Stimulated activated CD4-positive, alpha-beta T cell treated with anti-CD3 and anti-CD28 coated beads, Interleukin-1b, Interleukin-23, amount 100 ng/mL, for 1 hour (primary cell): ENCODE measurements around the gene SUDS3.
"Not testable (repeated sequence)": the region's sequence is repeated elsewhere in the genome, so short reads cannot be mapped to it uniquely, and the experiment has no call there.

Experiments
- DNase-seq, 2 donors: peaks; one replicate each; pipeline ENCODE4 v3.0.0-alpha.2; 2020; ENCODE audit warnings: low read depth in 2 of 2

The SUDS3 gene, protein sequence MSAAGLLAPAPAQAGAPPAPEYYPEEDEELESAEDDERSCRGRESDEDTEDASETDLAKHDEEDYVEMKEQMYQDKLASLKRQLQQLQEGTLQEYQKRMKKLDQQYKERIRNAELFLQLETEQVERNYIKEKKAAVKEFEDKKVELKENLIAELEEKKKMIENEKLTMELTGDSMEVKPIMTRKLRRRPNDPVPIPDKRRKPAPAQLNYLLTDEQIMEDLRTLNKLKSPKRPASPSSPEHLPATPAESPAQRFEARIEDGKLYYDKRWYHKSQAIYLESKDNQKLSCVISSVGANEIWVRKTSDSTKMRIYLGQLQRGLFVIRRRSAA

DNA sequence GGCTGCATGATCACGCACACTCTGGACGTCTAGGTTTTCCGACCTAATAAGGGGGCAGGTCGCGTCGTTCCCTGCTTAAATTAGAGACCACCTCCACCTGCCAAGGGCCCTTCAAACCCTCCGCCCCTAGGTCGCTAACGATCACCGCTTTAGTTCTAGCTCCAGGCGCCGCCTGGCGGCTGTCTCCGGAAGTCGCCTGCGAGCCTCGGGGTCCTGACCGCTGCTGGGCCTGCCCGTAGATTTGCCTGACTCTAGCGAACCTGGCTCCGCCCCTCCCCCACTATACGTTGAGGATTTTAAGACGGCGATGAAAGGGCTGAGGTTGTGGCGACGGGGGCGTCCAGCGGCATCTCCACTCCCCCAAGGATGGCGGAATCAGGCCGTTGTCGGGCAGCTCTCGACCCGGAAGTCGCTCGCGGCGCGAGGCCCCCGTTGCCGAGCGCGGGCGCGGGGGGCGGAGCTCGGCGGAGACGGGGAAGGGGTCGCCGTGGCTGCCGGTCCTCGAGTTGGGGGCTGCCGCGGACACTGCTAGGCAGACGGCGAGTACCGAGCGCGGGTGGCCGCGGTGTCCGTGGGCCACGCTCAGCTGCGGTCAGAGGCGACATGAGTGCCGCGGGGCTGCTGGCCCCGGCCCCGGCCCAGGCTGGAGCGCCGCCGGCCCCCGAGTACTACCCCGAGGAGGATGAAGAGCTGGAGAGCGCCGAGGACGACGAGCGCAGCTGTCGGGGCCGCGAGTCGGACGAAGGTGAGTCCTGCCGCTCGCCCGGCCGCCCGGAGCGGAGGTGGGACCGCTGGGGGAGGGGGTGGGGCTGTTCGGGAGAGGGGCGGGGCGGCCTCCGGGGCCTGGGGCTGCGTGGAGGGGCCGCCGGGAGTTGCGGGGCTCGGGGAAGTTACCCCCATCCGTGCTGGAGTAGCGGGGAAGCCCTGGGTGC is at the start of gene SUDS3:
Gene SUDS3 (plus strand): TSS at position 467 of the 932 bp plus-strand sequence. CDS start 137 bp downstream, at position 604.
- peak; percentile 88 to 95 for DNase-seq

DNA sequence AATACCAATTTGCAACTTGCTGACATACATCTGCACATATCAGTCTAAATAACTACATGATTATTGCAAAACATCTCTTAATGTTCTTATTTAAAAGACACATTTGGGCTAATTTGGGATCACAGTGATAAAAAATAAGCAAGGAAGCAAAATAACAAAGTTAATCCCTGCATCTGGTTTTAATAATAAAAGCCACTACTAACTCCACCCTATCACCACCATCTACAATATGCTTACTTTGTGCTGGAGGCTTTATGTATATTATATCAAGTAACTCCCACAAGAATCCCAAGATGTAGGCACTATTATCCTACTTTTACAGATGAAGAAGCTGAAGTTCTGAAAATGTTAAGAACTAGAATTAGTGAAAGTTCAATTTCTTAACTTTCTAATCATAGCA is 49.4 kb upstream of the SUDS3 start:
- no peak for DNase-seq

DNA sequence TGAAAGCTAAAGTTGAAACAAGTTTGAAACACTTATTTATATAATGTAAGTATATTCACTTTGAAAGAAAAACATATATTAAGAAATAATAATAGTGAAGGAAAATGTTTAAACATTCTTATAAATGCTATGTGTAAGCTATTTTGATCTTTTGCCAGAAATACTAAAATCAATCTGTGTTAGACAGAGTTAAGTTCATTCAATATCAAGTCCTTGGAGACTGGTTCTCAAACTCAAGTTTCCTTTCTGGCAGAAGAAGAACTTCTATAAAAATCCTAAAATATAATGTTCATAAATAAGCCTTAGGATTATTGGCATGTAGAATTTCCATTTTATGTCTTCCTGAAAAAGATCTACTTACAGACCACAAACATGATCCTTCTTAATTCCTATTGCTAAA is 49.0 kb upstream of the SUDS3 start:
- DNase-seq, result no peak

DNA sequence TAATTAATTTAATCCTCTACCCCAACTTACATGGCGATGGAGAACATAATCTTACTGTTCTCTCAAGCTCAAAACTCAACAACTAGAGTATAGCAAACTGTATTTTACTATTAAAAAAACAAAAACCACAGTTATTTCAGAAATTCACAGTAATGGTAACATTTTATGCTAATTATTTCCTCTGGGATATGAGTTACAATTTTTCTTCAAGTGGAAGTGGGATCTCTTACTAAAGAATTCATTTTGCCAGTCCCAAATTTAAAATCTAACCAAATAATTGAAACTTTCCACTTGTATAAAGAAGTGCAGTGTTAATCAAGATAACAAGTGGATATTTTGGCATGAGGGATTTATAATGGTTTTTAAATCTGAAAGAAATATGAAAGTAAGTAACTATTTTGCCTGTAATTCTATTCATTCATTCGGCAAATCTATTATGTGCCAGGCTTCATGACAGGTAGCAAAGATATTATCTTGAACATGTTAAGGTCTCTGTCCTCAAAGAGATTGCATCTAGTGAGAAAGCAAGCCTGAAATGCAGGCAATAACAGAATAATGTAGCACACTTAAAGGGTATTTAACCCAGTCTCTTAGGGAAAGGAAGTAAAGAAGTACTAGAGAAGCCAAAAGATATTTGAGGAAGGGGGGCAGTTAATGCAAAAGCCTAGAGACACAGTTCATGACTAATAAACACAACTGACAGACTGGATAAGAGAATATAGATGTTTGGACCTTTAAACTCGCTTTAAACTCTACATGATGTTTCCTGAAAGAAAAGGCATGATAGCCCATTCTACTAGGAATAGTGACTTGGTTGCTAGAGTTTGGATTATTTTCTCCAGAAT is 47.6 kb upstream of the SUDS3 start:
- DNase-seq, result no peak

DNA sequence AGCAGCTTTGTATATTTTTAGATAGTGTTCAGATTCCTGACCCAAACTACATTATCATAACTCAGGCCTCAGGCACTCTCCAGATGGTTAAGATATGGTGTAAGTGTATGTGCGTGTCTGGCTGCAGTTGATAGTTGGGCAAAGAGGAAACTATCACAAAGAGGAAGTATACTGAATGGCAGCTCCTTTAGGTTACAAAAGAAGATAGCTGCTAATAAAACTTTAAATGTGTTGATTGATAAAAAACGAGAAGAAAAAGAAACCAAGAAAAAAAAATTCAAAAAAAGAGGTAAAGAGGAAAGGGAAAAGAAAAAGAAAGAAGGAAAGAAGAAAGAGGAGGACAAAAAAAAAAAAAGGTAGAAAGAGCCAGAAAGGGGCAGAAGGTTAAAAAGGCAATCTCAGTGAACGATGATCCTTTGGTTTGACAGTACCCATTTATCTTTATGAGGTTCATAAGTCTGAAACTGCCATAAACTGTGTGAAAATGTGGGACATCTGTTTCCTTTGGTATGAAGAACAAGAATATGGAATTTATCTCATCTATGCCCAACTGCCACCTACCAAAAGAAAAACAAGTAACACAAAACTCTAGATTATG is 45.8 kb upstream of the SUDS3 start:
- no peak for DNase-seq

DNA sequence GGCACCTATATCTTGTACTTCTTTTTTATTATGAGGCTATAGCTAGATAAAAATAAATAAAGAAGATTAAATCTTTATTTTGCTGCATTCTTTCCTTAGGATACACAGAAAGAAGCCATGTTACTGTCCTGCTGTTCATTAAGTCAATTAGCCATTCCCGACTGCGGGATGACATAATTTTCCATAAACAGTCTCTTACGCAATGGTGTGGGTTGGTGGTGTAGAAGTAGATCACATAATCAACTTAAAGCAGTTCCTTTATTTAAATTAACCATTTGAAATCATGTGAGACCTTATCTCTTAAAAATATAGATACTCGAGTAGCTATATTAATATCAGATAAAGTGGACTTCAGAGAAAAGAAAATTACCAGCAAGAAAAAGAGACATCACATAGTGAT is 43.8 kb upstream of the SUDS3 start:
- no peak for DNase-seq

DNA sequence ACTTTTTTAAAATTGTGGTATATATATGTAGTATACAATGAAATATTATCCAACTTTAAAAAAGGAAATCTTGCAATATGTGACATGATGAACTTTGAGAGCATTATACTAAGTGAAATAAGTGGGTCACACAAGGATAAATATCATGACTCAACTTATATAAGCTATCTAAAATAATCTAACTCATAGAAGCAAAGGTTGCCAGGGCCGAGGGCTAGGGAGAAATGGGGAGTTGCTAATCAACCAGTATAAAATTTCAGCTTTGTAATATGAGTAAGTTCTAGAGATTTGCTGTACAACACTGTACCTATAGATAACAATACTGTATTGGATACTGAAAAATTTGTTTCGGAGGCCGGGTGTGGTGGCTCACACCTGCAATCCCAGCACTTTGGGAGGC is 42.1 kb upstream of the SUDS3 start:
- no peak for DNase-seq

DNA sequence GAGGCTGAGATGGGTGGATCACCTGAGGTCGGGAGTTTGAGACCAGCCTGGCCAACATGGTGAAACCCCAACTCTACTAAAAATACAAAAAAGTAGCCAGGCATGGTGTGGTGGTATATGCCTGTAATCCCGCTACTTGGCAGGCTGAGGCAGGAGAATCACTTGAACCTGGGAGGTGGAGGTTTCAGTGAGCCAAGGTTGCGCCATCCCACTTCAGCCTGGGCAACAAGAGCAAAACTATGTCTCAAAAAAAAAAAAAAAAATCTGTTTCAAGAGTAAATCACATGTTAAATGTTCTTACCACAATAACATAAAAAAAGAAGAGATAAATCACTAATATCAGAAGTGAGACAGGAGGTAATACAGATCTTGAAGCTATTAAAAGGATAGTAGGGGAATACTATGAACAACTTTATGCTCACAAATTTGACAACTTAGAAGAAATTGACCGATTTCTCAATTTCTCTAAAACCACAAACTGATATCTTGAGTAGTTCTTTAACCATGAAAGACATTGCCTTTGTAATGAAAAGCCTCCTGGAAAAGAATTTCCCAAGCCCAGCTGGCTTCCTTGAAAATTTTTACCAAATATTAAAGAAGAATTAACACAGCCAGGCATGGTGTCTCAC is 41.3 kb upstream of the SUDS3 start:
- DNase-seq, result no peak

DNA sequence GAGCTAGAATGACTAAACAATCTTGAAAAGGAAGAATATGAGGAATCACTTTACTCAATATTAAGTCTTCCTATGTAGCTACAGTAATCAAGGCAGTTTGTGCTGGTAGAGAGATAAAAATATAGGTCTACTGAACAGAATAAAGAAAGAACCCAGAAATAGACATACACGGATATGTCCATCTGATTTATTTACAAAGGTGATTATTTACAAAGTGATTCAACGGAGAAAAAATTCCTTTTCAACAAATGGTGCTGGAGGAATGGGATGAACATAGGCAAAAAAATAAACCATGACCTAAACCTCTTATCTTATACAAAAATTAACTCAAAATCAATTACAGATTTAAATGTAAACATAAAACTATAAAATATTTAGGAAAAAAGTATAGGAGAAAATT is 40.2 kb upstream of the SUDS3 start:
- DNase-seq, result no peak

DNA sequence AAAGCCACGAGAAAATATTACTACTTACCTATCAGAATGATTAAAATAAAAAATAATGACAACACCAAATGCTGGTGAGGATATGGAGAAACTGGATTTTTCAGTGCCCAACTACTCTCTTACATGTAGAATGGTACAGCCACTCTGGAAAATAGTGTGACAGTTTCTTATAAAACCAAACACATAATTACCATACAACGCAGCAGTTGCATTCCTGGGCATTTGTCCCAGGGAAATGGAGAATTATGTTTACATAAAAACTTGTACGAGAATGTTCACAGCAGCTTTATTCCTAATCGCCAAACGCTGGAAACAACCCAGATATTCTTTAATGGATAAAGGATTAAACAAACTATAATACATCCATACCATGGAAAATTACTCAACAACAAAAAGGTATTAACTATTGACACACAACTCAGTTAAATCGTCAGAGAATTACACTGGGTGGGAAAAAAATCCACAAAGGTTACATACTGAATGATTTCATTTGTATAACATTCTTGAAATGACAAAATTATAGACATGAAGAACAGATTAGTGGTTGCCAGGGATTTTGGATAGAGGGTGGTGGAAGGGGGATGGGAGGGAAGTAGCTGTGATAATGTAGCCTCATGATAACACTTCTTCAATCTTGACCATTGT is 39.0 kb upstream of the SUDS3 start:
- no peak for DNase-seq

DNA sequence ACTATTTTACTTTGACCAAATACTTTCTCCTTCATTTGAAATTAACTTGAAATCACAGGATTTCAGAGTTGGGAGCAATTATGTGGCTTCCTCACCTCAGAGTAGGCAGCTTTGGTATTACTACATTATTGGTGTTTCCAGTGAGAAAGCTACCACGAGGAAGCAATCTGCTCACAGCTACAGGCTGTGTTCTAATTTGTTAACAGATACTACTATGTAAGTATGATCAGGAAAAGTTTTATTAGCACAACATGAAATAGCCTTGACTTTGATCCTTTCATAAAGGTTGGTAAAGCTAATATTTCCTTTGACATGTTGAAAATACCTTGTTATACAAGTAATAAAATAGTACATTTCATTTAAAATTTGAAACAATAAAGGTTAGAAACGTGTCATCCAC is 34.3 kb upstream of the SUDS3 start:
- no peak for DNase-seq

DNA sequence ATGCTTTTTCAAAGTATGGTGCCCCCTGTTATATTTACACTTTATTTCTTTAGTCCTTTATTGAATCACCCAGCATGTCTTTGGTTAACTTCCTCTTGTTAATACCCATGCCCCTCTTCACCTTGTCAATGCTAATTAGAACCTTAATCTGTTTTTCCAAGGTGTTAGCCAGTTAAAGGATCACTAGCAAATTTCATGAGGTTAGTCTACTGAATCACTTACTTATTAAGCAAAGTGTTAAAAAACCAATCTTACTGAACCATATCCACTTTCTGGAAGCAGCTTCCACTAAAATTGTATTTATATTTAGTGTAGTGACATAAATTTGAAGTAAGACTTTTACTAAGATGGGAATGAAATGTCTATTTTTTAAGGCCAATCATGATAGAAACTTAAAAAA is 31.5 kb upstream of the SUDS3 start:
- DNase-seq, result no peak

DNA sequence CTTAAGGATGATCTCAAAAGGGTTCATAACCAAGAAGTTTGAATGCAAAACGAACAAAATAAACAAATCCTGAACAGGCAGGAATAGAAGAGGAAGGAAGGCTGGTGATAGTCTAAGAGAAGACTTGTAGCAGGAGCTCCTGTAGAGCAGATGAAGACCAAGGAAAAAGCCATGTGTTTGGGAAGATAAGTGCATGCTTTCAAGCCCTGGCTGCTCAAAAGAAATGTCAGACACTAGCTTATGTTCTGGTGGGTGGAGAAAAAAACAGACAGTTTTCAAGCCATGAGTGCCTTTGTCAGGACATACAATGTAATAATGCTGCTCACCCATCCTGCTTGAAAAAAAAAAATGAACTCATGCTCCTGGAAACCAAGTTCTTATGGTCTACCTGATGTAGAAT is 31.0 kb upstream of the SUDS3 start:
- no peak for DNase-seq

DNA sequence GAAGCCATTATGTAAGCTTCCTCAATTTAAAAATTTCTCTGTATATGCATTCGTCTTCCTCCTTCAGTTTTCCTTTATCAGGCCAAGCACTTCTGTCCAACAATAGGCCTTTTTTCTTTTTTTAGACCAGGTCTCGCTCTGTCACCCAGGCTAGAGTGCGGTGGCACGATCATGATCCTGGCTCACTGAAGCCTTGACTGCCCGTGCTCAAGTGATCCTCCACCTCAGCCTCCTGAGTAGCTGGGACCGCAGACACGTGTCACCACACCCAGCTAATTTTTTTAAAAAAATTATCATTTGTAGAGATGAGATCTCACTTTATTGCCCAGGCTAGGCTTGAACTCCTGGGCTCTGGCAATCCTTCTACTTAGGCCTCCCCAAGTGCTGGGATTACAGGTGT is 29.5 kb upstream of the SUDS3 start:
- no peak for DNase-seq

DNA sequence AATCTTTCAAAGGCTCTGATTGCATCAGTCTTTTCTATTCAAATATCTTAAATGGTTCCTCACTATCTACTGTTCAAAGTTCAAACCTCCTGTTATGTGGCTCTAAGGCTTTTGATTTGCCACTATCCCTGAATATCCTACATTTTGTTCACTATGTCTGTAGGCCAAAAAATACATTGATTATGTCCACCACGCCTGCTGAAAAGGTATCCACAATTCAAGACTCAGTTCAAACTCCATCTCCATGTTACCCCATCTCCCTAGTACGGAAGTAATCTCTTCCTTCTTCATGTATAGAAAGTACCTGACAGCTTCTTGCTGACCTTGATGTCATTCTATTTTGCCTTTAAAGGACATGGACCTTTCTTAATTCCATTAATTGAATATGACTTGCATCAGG is 28.4 kb upstream of the SUDS3 start:
- DNase-seq, result no peak

DNA sequence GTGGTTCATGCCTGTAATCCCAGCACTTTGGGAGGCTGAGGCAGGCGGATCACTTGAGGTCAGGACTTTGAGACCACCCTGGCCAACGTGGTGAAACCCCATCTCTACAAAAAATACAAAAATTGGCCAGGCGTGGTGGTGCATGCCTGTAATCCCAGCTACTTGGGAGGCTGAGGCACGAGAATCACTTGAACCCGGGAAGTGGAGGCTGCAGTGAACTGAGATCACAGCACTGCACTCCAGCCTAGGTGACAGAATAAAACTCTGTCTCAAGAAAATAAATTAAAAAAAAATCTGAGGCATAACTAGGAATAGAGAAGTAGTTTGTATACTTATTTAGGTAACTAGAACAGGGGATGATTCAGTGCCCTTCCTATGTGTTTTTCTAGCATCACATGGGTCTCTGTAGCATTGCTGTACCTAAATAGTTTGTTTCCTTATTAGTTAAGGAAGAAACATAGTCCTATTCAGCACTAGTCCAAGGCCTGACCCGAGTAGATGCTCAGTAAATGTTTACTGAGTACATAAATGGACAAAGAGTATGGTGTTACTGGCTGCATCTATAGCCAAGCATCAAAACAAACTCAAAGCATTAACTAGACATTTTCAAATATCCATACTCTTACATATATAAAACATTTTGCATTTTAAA is 25.3 kb upstream of the SUDS3 start:
- DNase-seq, result no peak

DNA sequence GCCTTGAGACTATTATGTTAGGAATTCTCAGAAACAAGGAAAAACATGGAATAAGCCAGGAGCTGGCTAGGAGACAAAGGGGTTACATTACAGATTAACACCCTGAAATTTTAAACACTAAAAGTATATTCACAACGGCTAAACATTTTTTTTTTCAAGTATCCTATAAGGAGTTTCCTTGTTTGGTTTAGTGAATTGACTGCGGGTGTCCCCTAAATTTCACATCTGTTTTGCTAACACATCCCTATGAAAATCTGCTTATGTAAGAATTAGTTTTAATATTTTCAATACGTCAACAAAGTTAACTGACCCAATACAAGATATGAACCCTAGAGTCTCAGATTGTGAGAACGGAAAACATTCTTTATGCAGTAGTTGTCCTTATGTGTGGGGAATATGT is 22.6 kb upstream of the SUDS3 start:
- DNase-seq, result no peak

DNA sequence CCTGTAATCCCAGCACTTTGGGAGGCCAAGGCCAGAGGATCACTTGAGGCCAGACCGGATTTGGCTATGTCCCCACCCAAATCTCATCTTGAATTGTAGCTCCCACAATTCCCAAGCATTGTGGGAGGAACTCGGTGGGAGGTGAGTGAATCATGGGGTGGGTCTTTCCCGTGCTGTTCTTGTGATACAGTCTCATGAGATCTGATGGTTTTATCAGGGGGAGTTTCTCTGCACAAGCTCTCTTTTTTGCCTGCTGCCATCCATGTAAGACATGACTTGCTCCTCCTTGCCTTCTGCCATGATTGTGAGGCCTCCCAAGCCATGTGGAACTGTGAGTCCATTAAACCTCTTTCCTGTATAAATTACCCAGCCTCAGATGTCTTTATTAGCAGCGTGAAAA is 21.9 kb upstream of the SUDS3 start:
- not testable (repeated sequence) for DNase-seq

DNA sequence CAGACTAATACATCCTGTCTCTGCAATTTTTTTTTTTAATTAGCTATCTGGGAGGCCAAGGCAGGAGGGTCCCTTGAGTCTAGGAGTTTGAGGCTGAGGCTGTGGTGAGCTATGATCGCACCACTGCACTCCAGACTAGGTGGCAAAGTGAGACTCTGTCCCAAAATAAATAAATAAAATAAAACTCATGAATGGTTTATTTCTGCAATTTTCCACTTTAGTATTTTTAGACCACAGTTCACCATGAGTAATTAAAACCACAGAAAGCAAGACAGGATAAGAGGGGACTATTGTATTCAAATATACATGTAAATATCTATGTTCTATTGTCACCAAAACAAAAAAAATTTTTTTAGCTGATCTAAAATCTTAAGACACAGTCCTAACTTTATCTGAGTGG is 21.5 kb upstream of the SUDS3 start:
- no peak for DNase-seq

DNA sequence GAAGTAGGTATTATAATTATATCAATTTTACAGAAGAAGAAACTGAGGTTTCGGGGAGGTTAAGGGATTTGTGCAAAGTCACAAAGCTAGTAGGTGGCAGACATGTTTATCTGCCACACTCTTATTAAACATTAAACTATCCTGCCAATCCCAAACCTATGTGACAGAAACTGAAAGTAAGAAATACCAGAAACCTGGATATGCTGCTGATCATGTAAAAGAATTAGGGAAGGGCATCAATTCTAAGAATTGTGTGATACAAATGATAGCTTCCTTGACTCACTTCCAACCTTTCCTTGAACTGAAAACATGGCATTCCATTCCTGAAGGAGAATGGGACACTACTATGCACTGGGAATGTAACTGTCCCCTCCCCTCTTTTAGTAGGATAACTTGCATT is 20.5 kb upstream of the SUDS3 start:
- no peak for DNase-seq
